A549 (cell line): Measurements from ENCODE around the gene MEP1B.

Experiments used
- CEBPB ChIP-seq, 2 experiments: fragments of >200 bp in 1 of 2; sonication (Bioruptor Twin) in 1 of 2; formaldehyde crosslinking in 1 of 2; IDR thresholded peaks; 2 replicates each; pipeline ENCODE4 v1.6.1; 2012 to 2016
- CHD2 ChIP-seq: fragments of 150-350 bp; IDR thresholded peaks from 2 replicates; pipeline ENCODE4 v1.6.1; 2014; ENCODE audit warnings: low read length; ENCODE audit not compliant: partially characterized antibody
- CTCF ChIP-seq: fragments of >200 bp; sonication (Bioruptor Twin); formaldehyde crosslinking; IDR thresholded peaks from 3 replicates; pipeline ENCODE4 v1.5.1; 2016
- EHMT2 ChIP-seq: fragments of 200-600 bp; sonication (generic); IDR thresholded peaks from 2 replicates; pipeline ENCODE4 v1.6.1; 2016; ENCODE audit warnings: antibody characterized with exemption, low read depth, mild to moderate bottlenecking, moderate library complexity
- ESRRA ChIP-seq: fragments of 150-350 bp; IDR thresholded peaks from 2 replicates; pipeline ENCODE4 v1.6.1; 2014; ENCODE audit warnings: mild to moderate bottlenecking, low read length, borderline replicate concordance
- HOXB5 ChIP-seq: fragments of 250-450 bp; sonication (Bioruptor Pico); IDR thresholded peaks from 2 replicates; pipeline ENCODE4 v1.5.0; 2020; ENCODE audit warnings: mild to moderate bottlenecking, moderate library complexity
- KDM1A ChIP-seq: fragments of 200-600 bp; sonication (generic); IDR thresholded peaks from 2 replicates; pipeline ENCODE4 v1.6.1; 2016; ENCODE audit warnings: low read depth, mild to moderate bottlenecking
- NR3C1 ChIP-seq: fragments of >200 bp; sonication (Bioruptor Twin); formaldehyde crosslinking; IDR thresholded peaks from 3 replicates; pipeline ENCODE4 v1.6.1; 2017
- POLR2A ChIP-seq: IDR thresholded peaks from 2 replicates; pipeline ENCODE4 v1.6.1; 2012; ENCODE audit warnings: mild to moderate bottlenecking, low read length
- RAD21 ChIP-seq, 2 experiments: fragments of >200 bp in 1 of 2; sonication (Bioruptor Twin) in 1 of 2; formaldehyde crosslinking in 1 of 2; IDR thresholded peaks in 1 of 2; conservative IDR thresholded peaks in 1 of 2; 2 replicates in 1 of 2; 3 replicates in 1 of 2; pipeline ENCODE4 v1.6.1; 2012 to 2018; ENCODE audit warnings: inconsistent platforms in 1 of 2
- ZSCAN20 ChIP-seq: fragments of 250-450 bp; sonication (Bioruptor Pico); IDR thresholded peaks from 2 replicates; pipeline ENCODE4 v1.8.0; 2022; ENCODE audit warnings: mild to moderate bottlenecking, moderate library complexity
- TF ChIP-seq, protein P1 (sequence below): fragments of 450-650 bp; IDR thresholded peaks from 2 replicates; pipeline ENCODE4 v1.6.1; 2014; ENCODE audit warnings: antibody characterized with exemption

DNA sequence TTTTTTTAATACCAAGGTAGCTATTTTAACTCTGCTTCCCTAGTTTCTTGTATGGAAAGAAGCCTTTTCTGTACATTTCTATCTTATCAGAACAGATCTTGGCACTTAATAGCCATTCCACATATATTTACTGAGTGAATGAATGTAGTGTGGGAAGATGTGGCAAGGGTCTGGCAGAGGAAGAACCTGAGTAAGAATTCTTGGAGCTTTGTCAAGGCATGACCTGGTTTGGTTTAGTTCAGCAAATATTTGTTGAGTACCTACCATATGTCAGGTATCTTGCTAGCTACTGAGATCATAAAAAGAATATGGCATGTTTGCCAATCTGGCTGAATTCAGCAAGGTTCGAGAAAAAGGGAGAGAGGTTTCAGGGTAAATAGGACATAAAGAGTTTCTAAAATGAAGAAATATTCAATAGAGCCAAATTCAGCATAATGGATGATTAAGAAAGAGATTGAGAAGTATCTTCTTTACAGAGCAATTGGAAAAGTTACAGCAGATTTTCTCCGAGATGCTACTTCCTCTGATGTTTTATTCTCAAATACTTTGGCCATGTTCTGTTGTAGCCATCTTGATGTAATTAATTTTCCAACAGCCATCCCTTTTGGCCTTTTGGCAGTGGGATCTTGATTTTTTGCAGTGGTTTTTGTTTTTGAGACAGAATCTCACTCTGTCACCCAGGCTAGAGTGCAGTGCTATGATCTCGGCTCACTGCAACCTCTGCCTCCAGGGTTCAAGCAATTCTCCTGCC lies 21.7 kb upstream of the MEP1B start:
- TF ChIP-seq POLR2A (no peak), CHD2 (no peak), ESRRA (no peak), CEBPB (IDR thresholded peaks at IDR 0.05) (no peak), CTCF (no peak), ZSCAN20 (CRISPR knock-in tag) (no peak), KDM1A (no peak), RAD21 (conservative IDR thresholded peaks at IDR 0.05 in 1 of 2, IDR thresholded peaks at IDR 0.05 in 1 of 2) (no peak), EHMT2 (no peak), HOXB5 (CRISPR knock-in tag) (no peak), NR3C1 (no peak)
- TF ChIP-seq, protein P1, sequence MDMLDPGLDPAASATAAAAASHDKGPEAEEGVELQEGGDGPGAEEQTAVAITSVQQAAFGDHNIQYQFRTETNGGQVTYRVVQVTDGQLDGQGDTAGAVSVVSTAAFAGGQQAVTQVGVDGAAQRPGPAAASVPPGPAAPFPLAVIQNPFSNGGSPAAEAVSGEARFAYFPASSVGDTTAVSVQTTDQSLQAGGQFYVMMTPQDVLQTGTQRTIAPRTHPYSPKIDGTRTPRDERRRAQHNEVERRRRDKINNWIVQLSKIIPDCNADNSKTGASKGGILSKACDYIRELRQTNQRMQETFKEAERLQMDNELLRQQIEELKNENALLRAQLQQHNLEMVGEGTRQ: no peak
